Smooth muscle cell (in vitro differentiated cells): ENCODE data around the gene PPM1J. TPM values are rescaled to one million over a fixed set of nuclear protein-coding genes. Genes with fewer than 3 reads are reported as not detected.

ENCODE experiments used
- DNase-seq: peaks from one replicate; lab custom pipeline; 2025; ENCODE audit not compliant: unreplicated experiment; lab: John Stamatoyannopoulos, UW
- H2AFZ ChIP-seq: fragments of 200-600 bp; sonication (generic); 2 replicates; pipeline ENCODE4 v1.6.0; 2016; ENCODE audit warnings: antibody characterized with exemption, low read depth, mild to moderate bottlenecking
- H3F3A ChIP-seq: fragments of 200-600 bp; sonication (generic); 2 replicates; pipeline ENCODE4 v1.6.0; 2017; ENCODE audit warnings: antibody characterized with exemption, low read depth
- H3K27ac ChIP-seq: fragments of 200-600 bp; sonication (generic); 2 replicates; pipeline ENCODE4 v1.5.1; 2016; ENCODE audit warnings: low read depth, mild to moderate bottlenecking
- H3K27me3 ChIP-seq: fragments of 200-600 bp; sonication (generic); 2 replicates; pipeline ENCODE4 v1.6.1; 2016; ENCODE audit warnings: low read depth, mild to moderate bottlenecking
- H3K36me3 ChIP-seq: fragments of 200-600 bp; sonication (generic); 2 replicates; pipeline ENCODE4 v1.5.1; 2016; ENCODE audit warnings: low read depth
- H3K4me1 ChIP-seq: fragments of 200-600 bp; sonication (generic); 2 replicates; pipeline ENCODE4 v1.5.1; 2016; ENCODE audit warnings: low read depth
- H3K4me2 ChIP-seq: fragments of 200-600 bp; sonication (generic); 2 replicates; pipeline ENCODE4 v1.6.0; 2016; ENCODE audit warnings: mild to moderate bottlenecking
- H3K4me3 ChIP-seq: fragments of 200-600 bp; sonication (generic); 2 replicates; pipeline ENCODE4 v1.5.1; 2016; ENCODE audit warnings: mild to moderate bottlenecking
- H3K79me2 ChIP-seq: fragments of 200-600 bp; sonication (generic); 2 replicates; pipeline ENCODE4 v1.6.0; 2016; ENCODE audit warnings: low read depth, mild to moderate bottlenecking
- H3K9ac ChIP-seq: fragments of 200-600 bp; sonication (generic); 2 replicates; pipeline ENCODE4 v1.6.0; 2016; ENCODE audit warnings: low read depth
- H3K9me3 ChIP-seq: fragments of 200-600 bp; sonication (generic); replicated peaks from 2 replicates; pipeline ENCODE4 v1.5.1; 2016; ENCODE audit warnings: low read depth
- H4K20me1 ChIP-seq: fragments of 200-600 bp; sonication (generic); 2 replicates; pipeline ENCODE4 v1.6.0; 2016; ENCODE audit warnings: low read depth
- WGBS: methylation state at CpG from one replicate; pipeline ENCODE4 v1.1.7; 2016; ENCODE audit warnings: low lambda C conversion rate; 5-methylcytosine and 5-hydroxymethylcytosine counted together
- polyA plus RNA-seq: library from polyadenylated mRNA; unstranded; fragments of >200 nt; fragmentation: Nextera tagmentation; extraction: Ambion mirVana; gene quantifications from 2 replicates; pipeline ENCODE4 v1.2.1, GENCODE V29; 2016
- total RNA-seq: library from RNA; depleted of rRNA; stranded (reverse); fragments of >200 nt; gene quantifications from 2 replicates; pipeline ENCODE4 v1.2.3, GENCODE V29; 2014
- TF ChIP-seq, protein P1 (sequence below): fragments of 200-600 bp; sonication (generic); IDR thresholded peaks from 2 replicates; pipeline ENCODE4 v1.5.1; 2017; ENCODE audit warnings: borderline replicate concordance, mild to moderate bottlenecking, antibody characterized with exemption; ENCODE audit not compliant: insufficient read depth, poor library complexity, severe bottlenecking

The PPM1J gene
- total and polyA plus RNA-seq, 2 experiments from 2014 or later: 1.2 to 5.2 TPM

DNA sequence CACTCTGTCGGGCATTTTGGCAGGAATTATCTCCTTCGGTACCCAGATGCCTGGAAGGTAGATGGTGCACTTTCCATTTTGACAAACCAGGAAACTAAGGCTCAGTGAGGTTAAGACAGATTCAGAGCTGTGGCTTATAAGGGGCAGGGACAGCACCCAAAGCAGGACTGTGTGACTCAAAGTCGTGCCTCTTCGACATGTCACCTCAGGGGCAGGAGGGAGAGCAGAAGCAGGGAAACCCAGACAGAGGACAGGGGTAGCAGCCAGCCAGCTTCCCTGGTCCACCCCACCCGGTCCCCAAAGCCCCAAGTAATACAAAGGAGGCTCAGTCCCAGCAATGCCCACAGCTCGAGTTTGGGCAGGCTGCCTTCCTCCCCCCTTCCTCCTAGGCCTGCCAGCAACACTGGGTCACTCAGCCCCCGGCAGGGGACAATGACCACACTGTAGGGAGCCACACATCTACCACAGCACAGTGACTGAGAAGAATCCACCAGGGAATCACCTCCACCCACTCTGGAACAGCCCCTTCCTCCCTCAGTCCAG, 10.7 kb downstream of the PPM1J start:
- Histone ChIP-seq H4K20me1 (peaks cover 21% of the 10 kb centered on the region), H2AFZ (no peak overlapping the region), H3K79me2 (peaks cover 29% of the 10 kb centered on the region), H3F3A (peaks cover 41% of the 10 kb centered on the region), H3K27ac (peak overlapping the region; percentile 85), H3K36me3 (no peaks in the 10 kb centered on the region), H3K27me3 (no peaks in the 10 kb centered on the region), H3K4me1 (peaks cover 40% of the 10 kb centered on the region), H3K9me3 (no peaks in the 10 kb centered on the region), H3K4me2 (peak overlapping the region; percentile 98), H3K4me3 (peak overlapping the region; percentile 98), H3K9ac (peak overlapping the region; percentile 72)
- TF ChIP-seq, protein P1, sequence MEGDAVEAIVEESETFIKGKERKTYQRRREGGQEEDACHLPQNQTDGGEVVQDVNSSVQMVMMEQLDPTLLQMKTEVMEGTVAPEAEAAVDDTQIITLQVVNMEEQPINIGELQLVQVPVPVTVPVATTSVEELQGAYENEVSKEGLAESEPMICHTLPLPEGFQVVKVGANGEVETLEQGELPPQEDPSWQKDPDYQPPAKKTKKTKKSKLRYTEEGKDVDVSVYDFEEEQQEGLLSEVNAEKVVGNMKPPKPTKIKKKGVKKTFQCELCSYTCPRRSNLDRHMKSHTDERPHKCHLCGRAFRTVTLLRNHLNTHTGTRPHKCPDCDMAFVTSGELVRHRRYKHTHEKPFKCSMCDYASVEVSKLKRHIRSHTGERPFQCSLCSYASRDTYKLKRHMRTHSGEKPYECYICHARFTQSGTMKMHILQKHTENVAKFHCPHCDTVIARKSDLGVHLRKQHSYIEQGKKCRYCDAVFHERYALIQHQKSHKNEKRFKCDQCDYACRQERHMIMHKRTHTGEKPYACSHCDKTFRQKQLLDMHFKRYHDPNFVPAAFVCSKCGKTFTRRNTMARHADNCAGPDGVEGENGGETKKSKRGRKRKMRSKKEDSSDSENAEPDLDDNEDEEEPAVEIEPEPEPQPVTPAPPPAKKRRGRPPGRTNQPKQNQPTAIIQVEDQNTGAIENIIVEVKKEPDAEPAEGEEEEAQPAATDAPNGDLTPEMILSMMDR: no peak
- 43% methylated on average over 7 of the region's 7 CpGs for WGBS
- no peak for DNase-seq

GRCh38 chr1:112703706-112704105, 11.4 kb downstream of the PPM1J start:
- TF ChIP-seq, protein P1: no peak
- Histone ChIP-seq H3K4me3 (no peak overlapping the region), H4K20me1 (peaks cover 21% of the 10 kb centered on the region), H3K9me3 (no peaks in the 10 kb centered on the region), H3K36me3 (no peaks in the 10 kb centered on the region), H2AFZ (no peak overlapping the region), H3K4me2 (peak overlapping the region; percentile 98), H3K27ac (peak overlapping the region; percentile 85), H3K79me2 (peaks cover 29% of the 10 kb centered on the region), H3K9ac (no peak overlapping the region), H3K27me3 (no peaks in the 10 kb centered on the region), H3F3A (peaks cover 41% of the 10 kb centered on the region), H3K4me1 (peaks cover 40% of the 10 kb centered on the region)
- no peak for DNase-seq
- WGBS: 77% methylated on average over 8 of the region's 8 CpGs

DNA sequence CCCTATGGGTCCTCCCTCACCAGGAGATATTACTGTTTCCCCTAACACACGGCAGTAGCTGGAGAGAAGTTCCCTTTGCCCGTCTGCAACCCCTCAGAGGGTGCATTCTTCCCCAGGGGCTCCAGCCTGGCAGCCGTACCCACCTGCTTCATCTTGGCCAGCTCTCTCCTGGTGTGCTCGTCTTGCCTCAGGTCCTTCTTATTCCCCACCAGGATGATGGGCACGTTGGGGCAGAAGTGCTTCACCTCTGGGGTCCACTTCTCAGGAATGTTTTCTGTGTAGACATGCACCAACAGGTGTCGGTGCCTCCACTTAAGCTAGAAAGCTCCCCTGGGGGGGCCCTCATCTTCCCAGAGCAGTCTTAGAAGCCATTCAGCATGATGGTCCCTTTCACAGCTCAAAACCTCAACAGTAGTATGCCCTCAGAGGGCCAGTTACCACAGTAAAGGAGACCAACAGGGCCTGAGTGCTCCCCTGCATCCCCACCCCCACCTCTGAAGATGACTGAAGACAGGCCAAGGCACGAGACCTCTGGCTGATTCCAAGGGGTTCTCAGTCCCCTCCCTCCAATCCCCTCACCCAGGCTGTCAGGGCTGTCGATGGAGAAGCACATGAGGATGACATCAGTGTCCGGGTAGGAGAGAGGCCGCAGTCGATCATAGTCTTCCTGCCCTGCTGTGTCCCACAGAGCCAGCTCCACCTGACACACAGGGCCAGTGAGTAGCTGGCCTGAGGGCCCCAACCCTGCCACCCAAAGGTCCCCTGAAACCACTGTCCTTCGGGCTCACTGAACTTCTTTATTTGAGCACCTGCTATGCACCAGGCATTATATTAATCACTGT, 12.5 kb downstream of the PPM1J start:
- peaks cover 41% of the 10 kb centered on the region for H3F3A ChIP-seq
- DNase-seq: no peak
- H3K79me2 ChIP-seq: peaks cover 29% of the 10 kb centered on the region
- H2AFZ ChIP-seq: no peak overlapping the region
- H4K20me1 ChIP-seq: peaks cover 21% of the 10 kb centered on the region
- H3K9ac ChIP-seq: no peak overlapping the region
- TF ChIP-seq, protein P1: no peak
- no peaks in the 10 kb centered on the region for H3K27me3 ChIP-seq
- peak overlapping the region; percentile 97 for H3K27ac ChIP-seq
- 84% methylated on average over 12 of the region's 12 CpGs for WGBS
- H3K4me3 ChIP-seq: no peak overlapping the region
- H3K4me2 ChIP-seq: no peak overlapping the region
- no peaks in the 10 kb centered on the region for H3K36me3 ChIP-seq
- no peaks in the 10 kb centered on the region for H3K9me3 ChIP-seq
- peaks cover 39% of the 10 kb centered on the region for H3K4me1 ChIP-seq
